HL-60 (cell line): Measurements from ENCODE around the gene PHF14.

Experiments
- DNase-seq, 2 experiments: peaks; one replicate each; pipeline ENCODE4 v3.0.0-alpha.2; 2010 to 2020; ENCODE audit warnings: low read depth in 1 of 2, low spot score in 1 of 2
- H3K27ac ChIP-seq: fragments of 250-450 bp; sonication (Bioruptor Pico); replicated peaks from 2 replicates; pipeline ENCODE4 v1.5.1; 2020; ENCODE audit warnings: mild to moderate bottlenecking, moderate library complexity
- H3K27me3 ChIP-seq: fragments of 250-450 bp; sonication (Bioruptor Pico); 2 replicates; pipeline ENCODE4 v1.5.1; 2021; ENCODE audit warnings: mild to moderate bottlenecking, moderate library complexity; ENCODE audit not compliant: insufficient read depth, poor library complexity, severe bottlenecking
- H3K4me3 ChIP-seq: replicated peaks from 2 replicates; pipeline ENCODE4 v1.5.1; 2011; ENCODE audit warnings: mild to moderate bottlenecking, control low read depth, low read length; ENCODE audit not compliant: insufficient read depth
- CTCF ChIP-seq: IDR thresholded peaks from one replicate; pipeline ENCODE4 v1.5.1; 2011; ENCODE audit warnings: low read length, control low read depth, inconsistent platforms; ENCODE audit not compliant: insufficient read depth
- GABPA ChIP-seq: IDR thresholded peaks from 2 replicates; pipeline ENCODE4 v1.6.1; 2012; ENCODE audit warnings: low read depth
- POLR2AphosphoS5 ChIP-seq: IDR thresholded peaks from 2 replicates; pipeline ENCODE4 v1.6.1; 2012; ENCODE audit warnings: low read depth
- REST ChIP-seq: IDR thresholded peaks from 2 replicates; pipeline ENCODE4 v1.6.1; 2012; ENCODE audit warnings: low read depth; ENCODE audit not compliant: insufficient replicate concordance
- SPI1 ChIP-seq: IDR thresholded peaks from 2 replicates; pipeline ENCODE4 v1.6.1; 2012; ENCODE audit warnings: low read depth, mild to moderate bottlenecking, borderline replicate concordance

PHF14 gene

GRCh38 chr7:11124856-11125559, 151.3 kb downstream of the PHF14 start:
- no peak overlapping the region for H3K4me3 ChIP-seq
- H3K27me3 ChIP-seq, result no peaks in the 10 kb centered on the region
- no peak overlapping the region for H3K27ac ChIP-seq
- no peak for TF ChIP-seq SPI1
- TF ChIP-seq GABPA, result no peak
- no peak for TF ChIP-seq CTCF
- no peak for DNase-seq

- Histone ChIP-seq H3K27ac (no peak overlapping the region), H3K4me3 (no peak overlapping the region), H3K27me3 (no peaks in the 10 kb centered on the region)
- DNase-seq, result no peak
- TF ChIP-seq POLR2AphosphoS5 (no peak), SPI1 (no peak), CTCF (no peak)
These were observed 153.6 kb downstream of the PHF14 start for GRCh38 chr7:11127114-11127785.

GRCh38 chr7:11127988-11128387, 154.3 kb downstream of the PHF14 start:
- Histone ChIP-seq H3K27ac (no peak overlapping the region), H3K4me3 (no peak overlapping the region), H3K27me3 (no peaks in the 10 kb centered on the region)
- TF ChIP-seq POLR2AphosphoS5, result no peak
- no peak for TF ChIP-seq REST
- TF ChIP-seq CTCF, result no peak
- no peak for TF ChIP-seq GABPA
- no peak for TF ChIP-seq SPI1
- no peak for DNase-seq

GRCh38 chr7:11128498-11128897, 154.8 kb downstream of the PHF14 start:
- no peak overlapping the region for H3K27ac ChIP-seq

More at GRCh38 chr7:11128498-11128897, 154.8 kb downstream of the PHF14 start:
- Histone ChIP-seq H3K27me3 (no peaks in the 10 kb centered on the region), H3K4me3 (no peak overlapping the region)
- no peak for DNase-seq
- TF ChIP-seq POLR2AphosphoS5 (no peak), REST (no peak), SPI1 (no peak), CTCF (no peak), GABPA (no peak)
